ENCODE measurements around the gene GPC5.

DNA sequence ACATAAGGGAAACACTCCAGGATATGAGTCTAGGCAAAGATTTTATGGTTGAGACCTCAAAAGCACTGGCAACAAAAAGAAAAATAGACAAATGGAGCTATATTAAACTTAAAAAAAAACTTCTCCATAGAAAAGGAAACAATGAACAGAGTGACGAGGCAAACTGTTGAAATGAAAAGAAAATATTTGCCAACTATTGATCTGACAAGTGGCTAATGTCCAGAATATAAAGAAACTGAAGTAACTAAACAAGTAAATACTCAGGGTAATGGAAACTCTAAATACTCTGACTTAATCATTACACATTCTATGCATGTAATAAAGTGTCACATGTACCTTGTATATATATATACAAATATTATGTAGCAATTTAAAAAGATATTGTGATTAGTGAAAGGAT is 562.5 kb downstream of the GPC5 start:
- TF ChIP-seq POLR2A (IDR thresholded peaks at IDR 0.05): no peak
- TF ChIP-seq, protein P1, sequence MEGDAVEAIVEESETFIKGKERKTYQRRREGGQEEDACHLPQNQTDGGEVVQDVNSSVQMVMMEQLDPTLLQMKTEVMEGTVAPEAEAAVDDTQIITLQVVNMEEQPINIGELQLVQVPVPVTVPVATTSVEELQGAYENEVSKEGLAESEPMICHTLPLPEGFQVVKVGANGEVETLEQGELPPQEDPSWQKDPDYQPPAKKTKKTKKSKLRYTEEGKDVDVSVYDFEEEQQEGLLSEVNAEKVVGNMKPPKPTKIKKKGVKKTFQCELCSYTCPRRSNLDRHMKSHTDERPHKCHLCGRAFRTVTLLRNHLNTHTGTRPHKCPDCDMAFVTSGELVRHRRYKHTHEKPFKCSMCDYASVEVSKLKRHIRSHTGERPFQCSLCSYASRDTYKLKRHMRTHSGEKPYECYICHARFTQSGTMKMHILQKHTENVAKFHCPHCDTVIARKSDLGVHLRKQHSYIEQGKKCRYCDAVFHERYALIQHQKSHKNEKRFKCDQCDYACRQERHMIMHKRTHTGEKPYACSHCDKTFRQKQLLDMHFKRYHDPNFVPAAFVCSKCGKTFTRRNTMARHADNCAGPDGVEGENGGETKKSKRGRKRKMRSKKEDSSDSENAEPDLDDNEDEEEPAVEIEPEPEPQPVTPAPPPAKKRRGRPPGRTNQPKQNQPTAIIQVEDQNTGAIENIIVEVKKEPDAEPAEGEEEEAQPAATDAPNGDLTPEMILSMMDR (IDR thresholded peaks at IDR 0.05): no peak
